Neuron (in vitro differentiated cells): Measurements from ENCODE around the gene CCDC28B.
A peak's percentile ranks its signal among the peaks of the same experiment; 100 is the strongest.

Experiments used
- H2AFZ ChIP-seq: one replicate; pipeline ENCODE4 v1.6.1; 2013; ENCODE audit warnings: low read depth, mild to moderate bottlenecking, inconsistent platforms, low read length, moderate library complexity
- H3K27me3 ChIP-seq: one replicate; pipeline ENCODE4 v1.6.1; 2013; ENCODE audit warnings: low read length; ENCODE audit not compliant: insufficient read depth
- H3K36me3 ChIP-seq: one replicate; pipeline ENCODE4 v1.6.1; 2013; ENCODE audit warnings: low read length; ENCODE audit not compliant: insufficient read depth
- H3K4me1 ChIP-seq: one replicate; pipeline ENCODE4 v1.6.1; 2013; ENCODE audit warnings: low read length; ENCODE audit not compliant: insufficient read depth
- H3K4me3 ChIP-seq: 2 replicates; pipeline ENCODE4 v1.5.1; 2013; ENCODE audit warnings: mild to moderate bottlenecking, low read length, moderate library complexity
- H3K9me3 ChIP-seq: one replicate; pipeline ENCODE4 v1.6.1; 2013; ENCODE audit warnings: low read length

Gene CCDC28B

GRCh38 chr1:32241001-32241763 is 40.8 kb downstream of the CCDC28B start:
- no peaks in the 10 kb centered on the region for H3K27me3 ChIP-seq
- no peaks in the 10 kb centered on the region for H3K9me3 ChIP-seq
- no peaks in the 10 kb centered on the region for H3K36me3 ChIP-seq
- peak overlapping the region; percentile 29 for H3K4me3 ChIP-seq
- H2AFZ ChIP-seq = peak overlapping the region; percentile 15
- no peaks in the 10 kb centered on the region for H3K4me1 ChIP-seq

DNA sequence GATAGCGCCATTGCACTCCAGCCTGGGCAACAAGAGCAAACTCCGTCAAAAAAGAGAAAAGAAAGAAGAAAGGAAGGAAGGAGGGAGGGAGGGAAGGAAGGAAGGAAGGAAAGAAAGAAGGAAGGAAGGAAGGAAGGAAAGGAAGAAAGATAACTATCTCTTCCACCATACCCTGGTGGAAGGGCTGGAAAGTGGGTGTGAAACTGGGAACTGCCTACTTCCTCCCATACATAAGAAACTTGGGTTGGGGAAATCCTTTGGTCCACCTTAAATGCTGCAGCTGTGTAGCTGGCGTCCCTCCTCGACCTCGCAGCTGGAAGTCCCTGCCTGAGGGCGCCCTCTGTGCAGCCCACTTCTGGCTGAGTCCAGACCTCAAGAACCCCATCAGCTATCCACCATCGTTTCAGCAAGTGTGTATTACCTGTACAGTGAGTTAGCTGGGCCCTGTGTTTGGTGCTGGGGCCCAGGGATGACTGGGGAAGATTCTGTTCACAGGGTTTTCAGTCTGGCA is 42.0 kb downstream of the CCDC28B start:
- no peaks in the 10 kb centered on the region for H3K27me3 ChIP-seq
- no peaks in the 10 kb centered on the region for H3K4me1 ChIP-seq
- no peak overlapping the region for H3K4me3 ChIP-seq
- H2AFZ ChIP-seq = no peak overlapping the region
- no peaks in the 10 kb centered on the region for H3K9me3 ChIP-seq
- H3K36me3 ChIP-seq = no peaks in the 10 kb centered on the region

GRCh38 chr1:32246888-32247273 is 46.5 kb downstream of the CCDC28B start, which contains the start of gene FAM167B:
Gene FAM167B, plus strand, starts transcription at chr1:32247222. Its CDS starts 200 bp downstream, at chr1:32247422.
- Histone ChIP-seq H2AFZ (no peak within 1 kb of the TSS), H3K4me1 (peaks cover 13% of the 10 kb centered on the region), H3K4me3 (no peak within 1 kb of the TSS), H3K27me3 (no peaks in the 10 kb centered on the region), H3K9me3 (no peaks in the 10 kb centered on the region), H3K36me3 (no peaks in the 10 kb centered on the region)

- Histone ChIP-seq H3K4me3 (no peak overlapping the region), H3K27me3 (no peaks in the 10 kb centered on the region), H2AFZ (no peak overlapping the region), H3K36me3 (no peaks in the 10 kb centered on the region), H3K9me3 (no peaks in the 10 kb centered on the region), H3K4me1 (peaks cover 13% of the 10 kb centered on the region)
These were observed 47.1 kb downstream of the CCDC28B start for GRCh38 chr1:32247452-32247851.

- Histone ChIP-seq H3K9me3 (no peaks in the 10 kb centered on the region), H3K27me3 (no peaks in the 10 kb centered on the region), H3K36me3 (no peaks in the 10 kb centered on the region), H3K4me3 (no peak overlapping the region), H2AFZ (no peak overlapping the region), H3K4me1 (peaks cover 13% of the 10 kb centered on the region)
These were observed 47.8 kb downstream of the CCDC28B start for GRCh38 chr1:32247983-32248889.

DNA sequence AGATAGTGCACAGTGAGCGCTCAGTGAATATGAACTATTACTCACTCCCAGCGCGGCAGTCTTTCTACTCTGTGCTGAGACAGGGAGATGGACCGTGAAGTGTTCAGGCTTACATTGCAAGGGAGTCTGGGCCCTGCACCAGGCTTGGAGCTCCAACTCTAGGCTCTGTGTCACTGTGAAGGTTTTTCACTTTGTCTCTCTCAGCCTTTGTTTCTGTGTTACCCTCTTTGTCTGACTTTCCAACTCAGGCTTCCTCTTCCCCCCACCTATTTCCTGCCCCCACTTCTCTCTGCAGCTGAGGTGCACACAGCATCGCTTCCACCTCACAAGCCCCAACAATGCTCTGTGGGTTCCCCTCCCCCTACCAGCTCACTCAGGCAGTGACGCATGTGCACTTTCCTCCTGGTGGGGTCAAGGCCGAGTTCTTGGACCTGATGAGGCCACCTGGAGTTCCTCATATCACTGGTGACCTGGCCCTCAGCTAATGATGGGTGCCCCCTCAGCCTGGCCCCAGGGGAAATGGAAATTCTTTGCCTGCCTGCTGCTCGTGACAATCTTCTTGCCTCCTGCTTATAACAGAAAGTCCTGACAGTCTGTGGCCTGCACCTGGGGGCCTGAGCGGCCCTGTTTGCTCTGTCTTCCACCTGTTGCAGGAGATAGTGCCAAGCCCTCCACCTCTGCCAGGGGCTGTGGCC is 49.6 kb downstream of the CCDC28B start:
- peak overlapping the region; percentile 22 for H3K4me3 ChIP-seq
- no peaks in the 10 kb centered on the region for H3K36me3 ChIP-seq
- no peaks in the 10 kb centered on the region for H3K27me3 ChIP-seq
- no peaks in the 10 kb centered on the region for H3K9me3 ChIP-seq
- peak overlapping the region; percentile 66 for H2AFZ ChIP-seq
- peaks cover 13% of the 10 kb centered on the region for H3K4me1 ChIP-seq

GRCh38 chr1:32250893-32251716 is 50.7 kb downstream of the CCDC28B start, which contains the start of gene LCK:
Gene LCK, plus strand, starts transcription at chr1:32251265. Its CDS starts 23,065 bp downstream, at chr1:32274330.
- no peaks in the 10 kb centered on the region for H3K36me3 ChIP-seq
- peaks cover 13% of the 10 kb centered on the region for H3K4me1 ChIP-seq
- no peaks in the 10 kb centered on the region for H3K27me3 ChIP-seq
- peak within 1 kb of the TSS; percentile 66 for H2AFZ ChIP-seq
- H3K9me3 ChIP-seq = no peaks in the 10 kb centered on the region
- no peak within 1 kb of the TSS for H3K4me3 ChIP-seq
